ENCODE results near the gene C2. TPM values are rescaled to one million over a fixed set of nuclear protein-coding genes. Genes with fewer than 3 reads are reported as not detected.
A peak's percentile ranks its signal among the peaks of the same experiment; 100 is the strongest.

The C2 gene
- total RNA-seq, 3 donors from 2014 or later = 10.2 to 54.2 (median 15.4) TPM

GRCh38 chr6:31886541-31886991 is 41.0 kb upstream of the C2 start:
- Histone ChIP-seq H3K27me3 (no peaks in the 10 kb centered on the region), H3K27ac (no peak overlapping the region), H3K36me3 (peaks cover 24% of the 10 kb centered on the region), H3K9me3 (no peaks in the 10 kb centered on the region), H3K4me1 (no peaks in the 10 kb centered on the region), H3K4me3 (no peak overlapping the region)
- TF ChIP-seq POLR2AphosphoS5 (IDR thresholded peaks at IDR 0.05) = no peak
- no peak for TF ChIP-seq POLR2A (IDR thresholded peaks at IDR 0.05)
- no peak for TF ChIP-seq CTCF (IDR thresholded peaks at IDR 0.05)
- intact Hi-C loops (cut with DNase I; ENCODE audit: low total_unique reads) = no loop called here
- DNase-seq (ENCODE audit: low spot score in 2 of 2) = no peak

GRCh38 chr6:31887173-31888007 is 40.1 kb upstream of the C2 start:
- TF ChIP-seq CTCF (IDR thresholded peaks at IDR 0.05) (no peak), POLR2AphosphoS5 (IDR thresholded peaks at IDR 0.05) (no peak), POLR2A (IDR thresholded peaks at IDR 0.05) (no peak)
- Histone ChIP-seq H3K27me3 (no peaks in the 10 kb centered on the region), H3K36me3 (peaks cover 24% of the 10 kb centered on the region)

GRCh38 chr6:31888276-31889258 is 39.0 kb upstream of the C2 start:
- intact Hi-C loops (cut with DNase I; ENCODE audit: low total_unique reads) = no loop called here
- Histone ChIP-seq H3K27ac (peak overlapping the region in 1 of 2 donors; percentile 19), H3K27me3 (no peaks in the 10 kb centered on the region), H3K36me3 (peaks cover 19% of the 10 kb centered on the region), H3K4me3 (no peak overlapping the region), H3K9me3 (no peaks in the 10 kb centered on the region), H3K4me1 (no peaks in the 10 kb centered on the region)
- DNase-seq (ENCODE audit: low spot score in 2 of 2) = no peak
- TF ChIP-seq POLR2AphosphoS5 (IDR thresholded peaks at IDR 0.05) (no peak), POLR2A (IDR thresholded peaks at IDR 0.05) (no peak), CTCF (IDR thresholded peaks at IDR 0.05) (peak; percentile 18 to 36 (median 32))

More at GRCh38 chr6:31887173-31888007, 40.1 kb upstream of the C2 start:
- no peaks in the 10 kb centered on the region for H3K4me1 ChIP-seq
- DNase-seq (ENCODE audit: low spot score in 2 of 2) = no peak
- H3K9me3 ChIP-seq = no peaks in the 10 kb centered on the region
- H3K27ac ChIP-seq = no peak overlapping the region
- no peak overlapping the region for H3K4me3 ChIP-seq
- intact Hi-C loops (cut with DNase I; ENCODE audit: low total_unique reads) = no loop called here

- intact Hi-C loops (cut with DNase I; ENCODE audit: low total_unique reads) = no loop called here
- no peaks in the 10 kb centered on the region for H3K4me1 ChIP-seq
- no peak overlapping the region for H3K27ac ChIP-seq
- no peaks in the 10 kb centered on the region for H3K9me3 ChIP-seq
- H3K4me3 ChIP-seq = no peak overlapping the region
- no peaks in the 10 kb centered on the region for H3K27me3 ChIP-seq
- TF ChIP-seq POLR2AphosphoS5 (IDR thresholded peaks at IDR 0.05) = no peak
- no peak for TF ChIP-seq POLR2A (IDR thresholded peaks at IDR 0.05)
- TF ChIP-seq CTCF (IDR thresholded peaks at IDR 0.05) = no peak
- H3K36me3 ChIP-seq = peaks cover 16% of the 10 kb centered on the region
- DNase-seq (ENCODE audit: low spot score in 2 of 2) = no peak
Measured at GRCh38 chr6:31889331-31889972, 38.1 kb upstream of the C2 start.
